ENCODE data around the gene ATP13A2.

The ATP13A2 gene

DNA sequence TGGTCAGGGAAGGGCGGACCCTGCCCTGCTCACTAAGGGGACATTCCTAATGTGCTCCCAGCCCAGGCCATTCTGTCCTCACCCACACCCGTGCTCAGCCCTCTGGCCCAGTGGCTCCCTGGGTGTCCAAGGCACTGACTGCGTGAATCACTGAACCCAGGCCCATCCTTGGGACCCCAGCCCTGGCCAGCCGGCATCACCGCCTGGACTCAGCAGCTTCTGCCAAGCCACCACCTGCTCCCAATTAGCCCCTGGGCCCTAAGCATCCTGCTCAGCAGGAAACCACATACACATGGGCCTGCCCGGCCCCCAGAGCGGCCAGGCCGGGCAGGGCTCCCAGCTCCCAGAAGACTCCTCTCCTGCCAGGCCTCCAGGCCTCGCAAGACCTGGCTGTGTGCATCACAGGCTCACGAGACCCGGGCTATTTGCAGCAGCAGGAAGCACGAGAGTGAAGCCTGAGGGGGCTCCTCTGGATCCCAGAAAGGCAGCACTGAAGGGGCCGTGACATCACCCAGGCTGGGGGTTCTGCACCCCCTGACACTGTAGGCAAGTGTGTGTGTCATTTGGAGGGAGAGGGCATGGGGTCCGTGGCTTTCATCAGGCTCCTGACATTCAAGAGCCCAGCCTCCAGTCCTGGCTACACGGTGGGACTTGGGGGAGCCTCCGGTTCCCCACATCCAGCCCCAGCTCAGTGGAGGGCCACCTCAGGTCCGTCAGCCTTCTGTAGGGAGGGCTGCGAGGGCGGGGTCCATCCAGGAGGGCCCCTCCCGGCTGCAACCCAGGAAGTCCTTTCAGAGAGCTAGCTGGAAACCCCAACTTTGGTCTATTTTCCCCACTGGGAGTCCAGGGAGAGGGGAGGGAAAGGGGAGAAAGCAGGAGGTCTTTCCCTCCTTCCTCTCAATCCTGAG, 32.9 kb downstream of the ATP13A2 start:
- DNase-seq (ENCODE audit: low spot score), result no peak
- TF ChIP-seq, protein P1, sequence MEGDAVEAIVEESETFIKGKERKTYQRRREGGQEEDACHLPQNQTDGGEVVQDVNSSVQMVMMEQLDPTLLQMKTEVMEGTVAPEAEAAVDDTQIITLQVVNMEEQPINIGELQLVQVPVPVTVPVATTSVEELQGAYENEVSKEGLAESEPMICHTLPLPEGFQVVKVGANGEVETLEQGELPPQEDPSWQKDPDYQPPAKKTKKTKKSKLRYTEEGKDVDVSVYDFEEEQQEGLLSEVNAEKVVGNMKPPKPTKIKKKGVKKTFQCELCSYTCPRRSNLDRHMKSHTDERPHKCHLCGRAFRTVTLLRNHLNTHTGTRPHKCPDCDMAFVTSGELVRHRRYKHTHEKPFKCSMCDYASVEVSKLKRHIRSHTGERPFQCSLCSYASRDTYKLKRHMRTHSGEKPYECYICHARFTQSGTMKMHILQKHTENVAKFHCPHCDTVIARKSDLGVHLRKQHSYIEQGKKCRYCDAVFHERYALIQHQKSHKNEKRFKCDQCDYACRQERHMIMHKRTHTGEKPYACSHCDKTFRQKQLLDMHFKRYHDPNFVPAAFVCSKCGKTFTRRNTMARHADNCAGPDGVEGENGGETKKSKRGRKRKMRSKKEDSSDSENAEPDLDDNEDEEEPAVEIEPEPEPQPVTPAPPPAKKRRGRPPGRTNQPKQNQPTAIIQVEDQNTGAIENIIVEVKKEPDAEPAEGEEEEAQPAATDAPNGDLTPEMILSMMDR (IDR thresholded peaks at IDR 0.05; ENCODE audit: extremely low read depth, missing control alignments), result no peak

DNA sequence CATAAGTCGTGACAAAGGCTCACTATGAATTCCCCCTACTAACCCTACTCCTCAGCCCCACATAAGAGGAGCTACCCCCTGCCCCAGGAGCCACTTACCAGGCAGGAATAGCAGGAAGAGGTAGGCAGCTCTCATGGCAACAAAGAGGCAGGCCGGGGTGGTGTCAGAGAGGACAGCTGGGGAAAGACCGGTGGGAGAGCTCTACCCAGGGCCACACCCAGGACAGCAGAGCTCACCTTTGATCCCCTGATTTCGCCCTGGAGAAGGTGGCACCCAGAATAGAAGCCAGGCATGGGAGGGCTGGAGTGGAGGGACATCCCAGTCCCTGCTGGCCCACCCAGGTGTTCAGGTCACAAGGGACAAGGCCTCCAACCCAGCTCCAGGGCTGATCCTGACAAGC, 33.6 kb downstream of the ATP13A2 start:
- TF ChIP-seq, protein P1 (IDR thresholded peaks at IDR 0.05; ENCODE audit: extremely low read depth, missing control alignments), result no peak
- DNase-seq (ENCODE audit: low spot score), result no peak

DNA sequence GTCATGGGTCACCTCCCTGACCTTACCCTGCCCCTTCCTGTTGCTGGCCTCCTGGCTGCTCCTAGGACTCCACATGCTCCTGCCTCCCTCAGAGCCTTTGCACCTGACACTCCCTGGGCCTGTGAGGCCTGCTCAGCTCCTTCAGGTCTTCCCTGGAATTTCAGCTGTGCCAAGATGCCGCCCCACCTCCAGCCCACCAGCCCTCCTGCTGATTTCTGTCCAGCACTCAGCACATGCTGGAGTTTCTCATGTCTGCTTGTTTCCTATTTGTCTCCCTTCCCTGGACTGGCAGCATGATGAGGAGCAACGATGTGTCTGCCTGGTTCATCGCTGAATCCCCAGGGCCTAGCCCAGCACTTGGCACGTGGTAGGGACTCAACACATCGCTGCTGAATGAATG, 34.4 kb downstream of the ATP13A2 start:
- DNase-seq (ENCODE audit: low spot score), result no peak
- TF ChIP-seq, protein P1 (IDR thresholded peaks at IDR 0.05; ENCODE audit: extremely low read depth, missing control alignments), result no peak

DNA sequence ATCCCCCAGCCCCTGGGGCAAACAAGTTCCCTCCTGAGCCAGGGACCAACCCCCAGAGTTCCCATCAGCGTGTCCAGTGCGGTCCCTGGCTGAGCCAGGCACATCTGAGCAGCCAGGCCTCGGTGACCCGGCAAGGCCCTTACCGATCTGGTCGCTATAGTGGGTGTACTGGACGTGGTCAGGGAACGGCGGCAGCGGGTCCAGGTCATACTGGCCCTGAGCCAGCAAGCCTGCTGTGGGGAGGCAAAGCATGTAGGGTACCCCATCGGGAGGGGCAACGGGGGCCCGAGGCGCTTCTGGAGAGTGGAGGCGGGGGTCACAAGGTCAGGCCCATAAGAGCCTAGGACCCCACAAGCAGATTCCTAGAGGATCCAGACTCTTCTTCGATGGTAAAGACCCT, 34.8 kb downstream of the ATP13A2 start:
- no peak for DNase-seq (ENCODE audit: low spot score)
- TF ChIP-seq, protein P1 (IDR thresholded peaks at IDR 0.05; ENCODE audit: extremely low read depth, missing control alignments), result no peak

DNA sequence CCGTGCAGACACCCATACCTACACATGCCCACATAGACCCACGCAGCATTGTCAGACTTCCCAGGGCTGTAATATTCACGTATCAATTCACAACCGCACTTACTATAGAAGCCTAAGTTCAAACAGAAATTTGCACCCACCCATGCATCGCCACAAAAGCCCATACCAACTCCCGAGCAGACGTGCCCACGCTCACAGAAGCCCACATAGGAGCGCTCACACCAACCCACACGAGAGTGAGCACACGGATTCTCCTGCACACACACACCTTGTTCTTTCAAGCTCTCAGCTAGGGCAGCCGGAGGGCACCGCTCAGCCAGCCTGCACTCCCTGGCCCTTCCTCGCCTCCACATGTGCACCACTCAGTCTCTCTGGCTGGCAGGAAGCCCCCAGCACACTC, 35.9 kb downstream of the ATP13A2 start:
- DNase-seq (ENCODE audit: low spot score), result no peak
- TF ChIP-seq, protein P1 (IDR thresholded peaks at IDR 0.05; ENCODE audit: extremely low read depth, missing control alignments), result no peak

DNA sequence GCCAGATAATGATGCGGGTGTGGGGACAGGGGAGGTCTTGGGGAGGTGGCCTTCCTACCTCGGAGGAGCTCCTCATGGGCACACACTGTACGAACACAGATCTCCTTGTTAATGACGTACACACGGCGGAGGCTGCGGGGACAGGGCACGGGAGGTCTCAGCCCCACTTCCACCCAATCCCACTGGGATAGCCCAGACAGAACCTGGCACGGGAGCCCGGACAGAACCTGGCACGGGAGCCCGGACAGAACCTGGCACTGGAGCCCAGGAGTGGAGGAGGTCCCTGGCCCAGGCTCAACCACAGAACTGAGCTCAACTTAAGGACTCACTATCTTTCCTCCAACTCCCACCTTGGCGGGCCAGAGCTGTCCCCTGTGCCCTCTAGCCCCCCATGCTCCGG, 36.5 kb downstream of the ATP13A2 start:
- TF ChIP-seq, protein P1 (IDR thresholded peaks at IDR 0.05; ENCODE audit: extremely low read depth, missing control alignments), result no peak
- no peak for DNase-seq (ENCODE audit: low spot score)

DNA sequence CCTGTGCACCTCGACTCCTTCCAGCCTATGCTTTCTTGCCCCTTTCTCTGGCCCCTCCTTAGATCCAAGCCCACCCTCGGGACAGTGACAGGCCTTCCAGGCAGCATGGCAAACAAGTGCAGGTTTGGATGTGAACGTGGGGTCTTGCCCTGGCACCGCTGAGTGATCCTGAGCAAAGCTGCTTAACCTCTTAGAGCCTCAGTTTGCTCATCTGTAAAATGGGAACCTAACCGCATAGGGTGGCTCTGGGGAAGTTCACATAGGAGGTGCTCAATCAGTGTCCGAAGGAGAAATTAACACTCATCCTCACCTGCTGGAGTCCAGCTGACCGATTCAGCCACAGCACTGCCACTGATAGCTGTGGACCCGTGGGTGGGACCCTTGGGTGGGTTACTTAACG, 38.5 kb downstream of the ATP13A2 start:
- DNase-seq (ENCODE audit: low spot score), result no peak
- TF ChIP-seq, protein P1 (IDR thresholded peaks at IDR 0.05; ENCODE audit: extremely low read depth, missing control alignments), result no peak

All from GM20000 (cell line).